Inflammatory macrophage treated with lipopolysaccharide for 4 hours (primary cell): ENCODE measurements around the gene AHCYL2.
"Not testable (repeated sequence)": the region's sequence is repeated elsewhere in the genome, so short reads cannot be mapped to it uniquely, and the experiment has no call there.

Experiments used
- DNase-seq: peaks from one replicate; pipeline ENCODE4 v3.0.0-alpha.2; 2020

The AHCYL2 gene

DNA sequence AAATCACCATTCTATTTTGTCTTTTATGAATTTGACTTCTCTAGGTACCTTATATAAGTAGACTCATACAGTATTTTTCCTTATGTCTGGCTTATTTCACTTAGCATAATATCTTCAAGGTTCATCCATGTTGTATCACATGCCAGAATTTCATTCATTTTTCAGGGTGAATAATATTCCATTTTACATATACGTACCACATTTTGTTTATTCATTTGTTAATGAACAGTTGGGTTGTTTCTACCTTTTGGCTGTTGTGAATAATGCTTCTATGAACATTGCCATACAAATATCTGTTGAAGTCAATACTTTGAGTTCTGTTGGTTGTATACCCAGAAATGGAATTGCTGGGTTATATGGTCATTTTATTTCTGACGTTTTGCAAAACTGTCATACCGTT, 20.7 kb downstream of the AHCYL2 start:
- DNase-seq: no peak

DNA sequence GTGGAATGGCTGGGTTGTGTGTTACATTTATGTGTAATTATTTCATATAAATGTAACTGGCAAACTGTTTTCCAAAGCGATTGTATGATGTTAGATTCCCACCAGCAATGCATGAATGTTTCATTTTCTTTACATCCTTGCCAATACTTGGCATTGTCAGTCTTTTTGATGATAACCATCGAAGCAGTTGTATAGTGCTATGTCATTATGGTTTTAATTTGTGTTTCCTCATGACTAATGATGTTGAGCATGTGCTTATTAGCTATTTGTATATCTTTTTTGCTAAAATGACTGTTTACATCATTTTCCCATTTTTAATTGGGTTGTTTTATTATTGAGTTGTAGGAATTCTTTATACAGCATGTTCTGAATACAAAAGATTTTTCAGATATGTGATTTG, 22.3 kb downstream of the AHCYL2 start:
- no peak for DNase-seq

DNA sequence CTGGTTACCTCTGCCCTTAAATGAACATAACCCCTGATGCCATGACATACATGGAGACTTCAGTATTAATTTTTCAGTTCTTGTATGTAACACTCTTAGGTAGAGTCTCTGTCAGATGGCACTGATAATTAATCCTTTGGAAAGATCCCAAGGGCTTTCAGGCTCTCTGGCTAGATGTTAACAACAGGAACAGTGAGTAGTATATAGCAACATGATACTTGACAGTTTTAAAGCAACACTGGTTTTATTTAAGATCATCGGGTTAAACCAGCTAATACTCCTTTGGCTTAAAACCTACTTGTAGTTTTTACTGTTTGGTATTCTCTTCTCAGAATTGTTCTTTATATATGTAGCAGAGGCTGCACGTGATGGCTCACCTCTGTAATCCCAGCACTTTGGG, 27.3 kb downstream of the AHCYL2 start:
- DNase-seq: no peak

DNA sequence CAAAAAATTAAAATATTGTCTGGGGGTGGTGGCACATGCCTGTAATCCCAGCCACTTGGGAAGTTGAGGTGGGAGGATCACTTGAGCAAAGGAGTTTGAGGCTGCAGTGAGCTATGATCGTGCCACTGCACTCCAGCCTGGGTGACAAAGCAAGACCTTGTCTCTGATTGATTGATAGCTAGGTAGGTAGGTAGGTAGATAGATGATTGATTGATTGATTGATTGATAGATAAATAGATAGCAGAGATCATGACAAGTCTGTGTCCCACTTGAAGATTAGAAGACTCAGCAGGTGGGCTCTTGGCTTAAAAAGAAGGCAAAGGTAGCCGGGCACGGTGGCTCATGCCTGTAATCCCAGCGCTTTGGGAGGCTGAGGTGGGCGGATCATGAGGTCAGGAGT, 27.8 kb downstream of the AHCYL2 start:
- DNase-seq: not testable (repeated sequence)

DNA sequence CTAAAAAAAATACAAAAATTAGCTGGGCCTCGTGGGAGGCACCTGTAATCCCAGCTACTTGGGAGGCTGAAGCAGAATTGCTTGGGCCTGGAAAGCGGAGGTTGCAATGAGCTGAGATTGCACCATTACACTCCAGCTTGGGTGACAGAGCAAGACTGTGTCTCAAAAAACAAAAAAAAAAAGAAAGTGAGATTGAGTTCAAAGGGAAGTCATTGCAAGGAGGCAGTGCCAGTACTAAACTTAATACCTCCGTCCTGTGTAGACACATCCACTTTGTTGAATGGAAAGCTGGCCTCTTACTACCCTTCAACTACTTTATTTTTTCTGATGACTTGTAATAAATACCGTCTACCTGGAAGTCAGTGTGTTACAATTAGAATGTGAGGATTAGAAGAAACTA, 31.0 kb downstream of the AHCYL2 start:
- DNase-seq: peak; percentile 11

DNA sequence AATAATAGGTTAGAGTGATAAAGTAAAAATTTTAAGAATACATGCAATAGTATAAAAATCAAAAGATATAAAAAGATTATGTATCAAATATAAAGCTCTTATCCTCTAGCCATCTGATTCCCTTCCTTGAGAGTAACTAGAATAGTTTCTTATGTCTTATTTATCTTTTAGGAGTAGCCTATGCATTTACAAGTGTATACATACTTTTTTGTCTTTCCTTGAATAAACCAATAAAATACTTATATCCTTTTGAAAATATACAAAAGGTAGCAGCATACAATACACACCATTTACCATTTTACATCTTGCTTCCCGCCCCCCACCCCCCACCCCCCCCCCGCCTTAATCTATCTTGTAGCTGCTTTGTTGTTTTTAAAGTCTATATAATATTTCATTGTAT, 31.4 kb downstream of the AHCYL2 start:
- no peak for DNase-seq

DNA sequence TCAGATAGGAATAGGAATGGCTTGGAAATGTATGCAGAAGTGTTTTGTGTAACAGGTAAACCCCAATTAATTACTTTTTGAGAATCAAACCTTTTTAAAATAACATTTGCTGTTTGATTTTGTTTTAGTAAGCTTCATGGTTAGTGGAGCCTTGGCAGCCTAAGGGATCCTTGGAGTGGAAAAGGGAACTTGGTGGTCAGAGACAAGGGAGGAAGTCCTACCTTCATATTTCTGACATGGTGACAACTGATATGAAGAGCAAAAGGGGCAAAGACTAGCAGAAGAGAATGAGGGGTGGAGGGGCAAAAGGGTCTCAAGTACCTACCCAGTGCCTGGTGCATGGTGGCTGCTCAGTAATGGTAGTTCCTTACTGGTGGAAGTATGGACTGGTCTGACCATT, 32.3 kb downstream of the AHCYL2 start:
- DNase-seq: peak; percentile 18

DNA sequence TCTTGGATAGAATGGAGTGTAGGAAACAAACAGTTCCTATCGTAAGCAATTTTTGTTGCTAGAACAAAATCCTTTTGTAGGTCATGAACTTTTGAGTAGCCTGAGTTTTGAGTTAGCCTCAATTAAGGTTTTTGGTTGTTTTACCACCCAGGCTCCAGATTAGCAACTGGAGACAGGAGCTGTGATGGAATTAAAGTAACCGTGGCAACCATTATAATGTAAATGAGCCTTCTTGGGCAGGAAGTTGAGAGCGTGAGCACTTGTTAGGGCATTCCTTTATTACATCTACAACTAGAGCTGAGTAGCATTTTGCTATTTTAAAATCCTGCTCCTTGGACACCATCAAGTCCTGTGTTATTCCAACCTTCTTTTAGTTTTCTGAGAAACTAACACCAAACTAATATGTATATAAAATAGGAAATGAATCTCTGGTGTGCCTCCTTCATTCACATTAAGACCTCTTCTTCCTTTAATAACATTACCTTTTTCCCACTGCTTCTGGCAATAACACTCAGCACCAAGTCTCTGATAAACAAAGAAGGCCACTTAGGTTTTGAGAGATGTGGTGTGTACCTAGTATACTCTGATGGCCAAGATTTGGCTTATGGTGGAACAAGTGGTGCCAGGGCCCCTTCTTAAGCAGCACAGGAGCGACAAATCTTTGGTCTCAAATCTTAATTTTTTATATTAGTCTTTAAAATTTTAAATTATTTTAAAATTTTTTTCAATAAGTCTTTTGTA, 34.0 kb downstream of the AHCYL2 start:
- peak; percentile 6 for DNase-seq

DNA sequence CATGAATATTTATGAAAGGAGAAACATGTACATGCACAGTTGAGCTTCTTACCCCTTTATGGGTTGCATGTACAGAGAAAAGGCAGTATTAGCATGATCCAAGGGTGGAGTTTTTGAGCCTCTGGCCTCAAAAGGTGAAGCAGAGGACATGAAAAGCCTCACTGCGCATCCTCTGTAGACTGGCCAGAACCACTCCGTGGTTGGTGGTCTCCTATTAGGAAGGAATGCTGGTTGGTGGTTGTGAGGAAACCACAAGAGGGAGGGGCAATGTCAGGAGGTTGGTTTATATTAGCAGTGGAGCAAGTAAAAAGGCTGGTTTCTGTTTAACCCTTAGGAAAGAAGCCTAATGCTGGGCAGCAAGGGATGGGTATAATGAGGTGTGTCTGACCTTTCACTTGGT, 37.5 kb downstream of the AHCYL2 start:
- no peak for DNase-seq

DNA sequence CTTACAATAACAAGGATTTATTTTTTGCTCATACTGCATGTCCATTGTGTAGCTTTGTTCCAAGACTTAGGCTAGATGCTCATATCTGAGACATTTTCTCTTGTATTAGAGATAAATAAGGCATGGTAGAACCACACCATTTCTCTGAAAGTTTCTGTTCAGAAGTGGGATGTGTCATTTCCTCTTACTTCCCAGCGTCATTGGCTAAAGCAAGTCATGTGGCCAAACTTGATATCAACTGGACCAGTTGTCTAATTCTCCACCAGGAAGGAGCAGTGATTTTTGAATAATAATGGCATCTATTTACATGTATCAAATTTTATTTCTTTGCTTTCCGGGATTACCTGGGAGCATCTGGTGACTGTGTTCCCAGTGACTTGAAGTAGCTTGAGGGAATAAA, 38.3 kb downstream of the AHCYL2 start:
- DNase-seq: peak; percentile 6

DNA sequence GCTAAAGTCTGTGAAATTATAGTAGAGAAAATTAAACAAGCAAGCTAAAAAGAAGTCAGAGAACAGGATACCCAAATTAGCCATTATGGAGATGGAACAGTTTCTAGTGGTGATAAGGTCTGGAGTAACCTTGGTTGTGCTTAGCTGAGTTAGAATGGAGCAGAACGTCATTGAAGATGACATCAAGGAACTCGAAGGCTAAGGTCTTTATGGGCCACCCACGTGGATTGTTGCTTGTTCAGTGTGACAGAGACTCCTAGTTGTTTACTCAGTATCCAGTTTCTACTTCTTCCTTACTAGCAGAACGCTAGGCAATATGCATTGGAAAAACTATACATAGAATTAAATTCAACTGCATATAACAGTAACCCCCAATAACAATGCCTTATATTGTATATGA, 39.7 kb downstream of the AHCYL2 start:
- DNase-seq: no peak

DNA sequence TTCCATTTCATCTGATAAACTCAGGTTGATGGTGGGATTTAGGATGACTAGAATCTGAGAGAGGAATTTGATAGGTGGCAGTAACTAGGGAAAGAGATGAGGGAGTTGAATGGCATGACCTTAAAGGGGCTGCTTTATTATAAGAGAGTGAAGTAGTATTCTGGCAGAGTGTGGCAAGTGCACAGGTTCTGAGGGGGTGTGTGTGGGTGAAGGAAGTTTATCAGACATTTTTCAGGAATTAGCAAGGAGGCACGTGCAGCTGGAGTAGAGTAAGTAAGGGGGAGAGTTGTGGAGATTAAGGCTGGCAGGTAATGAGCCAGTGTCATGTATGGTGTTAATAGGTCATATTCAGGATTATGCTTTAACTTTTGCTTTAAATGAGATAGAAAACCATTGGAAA, 40.5 kb downstream of the AHCYL2 start:
- no peak for DNase-seq

DNA sequence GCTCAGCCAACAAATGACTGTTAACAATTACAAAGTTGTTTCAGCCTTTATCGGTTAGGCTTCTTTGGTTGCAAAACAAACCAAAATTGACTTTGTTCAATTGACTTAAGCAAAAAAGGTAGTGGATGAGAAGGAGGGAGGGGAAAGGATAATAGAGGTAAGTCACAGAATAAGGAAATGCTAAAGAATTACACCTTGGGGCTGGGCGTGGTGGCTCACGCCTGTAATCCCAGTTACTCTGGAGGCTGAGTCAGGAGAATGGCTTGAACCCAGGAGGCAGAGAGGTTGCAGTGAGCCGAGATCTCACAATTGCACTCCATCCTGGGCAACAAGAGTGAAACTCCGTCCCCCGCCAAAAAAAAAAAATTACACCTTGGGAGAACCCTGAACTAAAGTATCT, 41.4 kb downstream of the AHCYL2 start:
- DNase-seq: no peak

DNA sequence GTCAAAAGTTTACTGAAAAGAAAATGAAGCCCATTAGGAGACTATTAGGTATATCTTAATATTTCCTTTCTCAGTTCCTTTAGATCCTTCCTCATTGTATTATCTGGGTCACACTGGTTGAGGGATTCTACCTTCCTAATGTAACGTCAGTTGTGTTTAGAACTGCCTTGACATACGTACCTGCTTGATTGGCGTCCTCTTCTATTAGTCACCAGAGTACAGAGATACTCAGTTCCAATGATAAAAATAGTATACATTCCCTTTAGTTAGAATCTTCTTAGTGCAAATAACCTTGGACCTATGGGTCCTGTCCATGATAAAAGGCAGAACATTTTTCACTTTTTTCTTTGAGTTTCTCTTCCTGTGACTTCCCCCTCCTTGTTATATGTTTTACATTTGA, 45.2 kb downstream of the AHCYL2 start:
- DNase-seq: no peak

DNA sequence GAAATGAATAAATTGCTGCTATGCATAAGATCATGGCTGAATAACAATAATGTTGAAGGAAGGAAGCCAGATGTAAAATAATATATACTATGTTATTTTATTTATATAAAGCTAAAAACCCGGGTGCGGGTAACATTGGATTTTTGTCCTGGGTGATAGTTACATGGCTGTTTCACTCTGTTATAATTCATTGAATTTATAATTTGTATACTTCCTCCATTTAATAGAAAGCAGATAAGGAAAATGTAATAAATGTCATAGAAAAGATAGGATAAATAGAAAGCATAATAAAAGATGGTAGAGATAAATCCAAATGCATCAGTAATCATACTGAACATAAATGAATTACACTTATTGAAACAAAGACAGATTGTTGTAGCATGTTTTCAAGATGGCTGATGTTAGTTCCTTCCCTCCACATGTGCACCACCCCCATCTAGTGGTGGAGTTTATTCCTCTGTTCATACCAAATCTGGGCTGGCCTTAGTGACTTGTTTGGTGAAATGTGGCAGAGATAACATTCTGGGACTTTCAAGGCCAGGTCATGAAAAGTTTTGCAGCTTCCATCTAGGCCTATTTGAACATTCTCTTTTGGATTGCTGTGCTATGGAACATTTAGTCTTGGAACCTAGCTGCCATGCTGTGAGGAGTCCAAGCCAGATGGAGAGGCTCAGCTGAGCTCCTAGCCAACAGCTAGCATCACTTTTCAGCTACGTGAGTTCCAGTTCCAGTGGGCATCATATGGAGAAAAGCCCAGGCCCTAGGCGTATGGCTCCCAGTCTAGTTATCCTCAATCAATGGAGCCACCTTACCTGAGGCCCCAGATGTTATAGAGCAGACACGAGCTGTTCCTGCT, 46.9 kb downstream of the AHCYL2 start:
- DNase-seq: peak; percentile 77

DNA sequence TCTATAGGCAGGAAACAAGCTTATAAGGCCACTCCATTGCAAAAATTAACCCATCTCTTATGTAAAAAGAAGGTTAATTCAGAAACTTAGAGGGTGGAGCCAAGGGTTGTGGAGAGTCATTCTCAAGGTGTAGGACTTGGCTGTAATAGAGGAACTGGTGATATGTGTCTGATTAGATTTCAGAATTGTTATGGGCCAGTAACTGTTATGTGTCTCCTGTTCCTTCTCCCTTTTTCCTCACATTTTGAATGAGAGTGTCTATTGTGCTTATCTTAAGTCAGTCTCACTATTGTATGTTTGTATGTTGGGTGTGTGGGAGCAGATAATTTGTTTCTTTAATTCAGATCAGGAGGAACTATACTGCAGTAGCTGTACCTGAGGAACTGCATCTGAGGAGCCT, 49.1 kb downstream of the AHCYL2 start:
- peak; percentile 18 for DNase-seq

DNA sequence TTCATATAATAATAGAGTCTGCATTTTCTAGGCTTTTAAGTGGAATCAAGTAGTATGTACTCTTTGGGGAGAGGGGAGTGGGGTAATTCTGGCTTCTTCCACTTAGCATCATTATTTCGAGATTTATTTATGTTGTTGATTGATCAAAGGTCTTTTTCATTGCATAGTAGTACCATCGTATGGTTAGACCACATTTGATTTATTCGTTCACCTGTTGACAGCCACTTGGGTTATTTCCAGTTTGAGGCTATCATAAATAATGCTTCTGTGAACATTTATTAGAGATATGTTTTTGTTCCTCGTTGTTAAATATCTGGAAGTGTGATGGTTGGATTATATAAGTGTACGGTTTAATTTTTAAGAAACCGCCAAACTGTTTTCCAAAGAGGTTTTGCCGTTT, 52.8 kb downstream of the AHCYL2 start:
- no peak for DNase-seq

DNA sequence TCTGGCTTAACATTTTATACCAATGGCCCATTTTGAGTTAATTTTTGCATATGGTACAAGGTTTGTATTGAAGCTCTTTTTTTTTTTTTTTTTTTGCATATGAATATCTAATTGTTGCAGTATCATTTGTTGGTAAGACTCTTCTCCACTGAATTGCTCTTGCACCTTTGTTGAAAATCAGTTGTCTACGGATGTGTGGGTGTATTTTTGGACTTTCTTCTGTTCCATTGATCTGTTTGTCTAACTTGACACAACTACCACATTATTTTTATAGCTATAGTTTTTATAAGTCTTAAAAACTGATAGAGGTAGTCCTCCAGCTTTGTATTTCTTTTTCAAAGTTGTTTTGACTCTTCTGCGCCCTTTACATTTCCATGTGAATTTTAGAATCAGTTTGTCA, 53.9 kb downstream of the AHCYL2 start:
- DNase-seq: no peak

DNA sequence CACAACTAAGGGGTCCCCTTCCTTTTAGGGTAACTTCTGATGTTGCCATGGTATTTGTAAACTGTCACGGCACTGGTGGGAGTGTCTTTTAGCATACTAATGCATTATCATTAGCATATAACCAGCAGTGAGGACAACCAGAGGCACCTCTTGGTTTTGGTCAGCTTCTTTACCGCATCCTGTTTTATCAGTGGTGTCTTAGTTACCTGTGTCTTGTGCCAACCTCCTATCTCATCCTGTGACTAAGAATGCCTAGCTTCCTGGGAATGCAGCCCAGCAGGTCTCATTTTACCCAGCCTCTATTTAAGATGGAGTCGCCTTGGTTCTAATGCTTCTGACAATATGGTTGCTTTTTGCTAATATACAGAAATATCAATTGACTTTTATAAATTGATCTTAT, 54.9 kb downstream of the AHCYL2 start:
- no peak for DNase-seq

DNA sequence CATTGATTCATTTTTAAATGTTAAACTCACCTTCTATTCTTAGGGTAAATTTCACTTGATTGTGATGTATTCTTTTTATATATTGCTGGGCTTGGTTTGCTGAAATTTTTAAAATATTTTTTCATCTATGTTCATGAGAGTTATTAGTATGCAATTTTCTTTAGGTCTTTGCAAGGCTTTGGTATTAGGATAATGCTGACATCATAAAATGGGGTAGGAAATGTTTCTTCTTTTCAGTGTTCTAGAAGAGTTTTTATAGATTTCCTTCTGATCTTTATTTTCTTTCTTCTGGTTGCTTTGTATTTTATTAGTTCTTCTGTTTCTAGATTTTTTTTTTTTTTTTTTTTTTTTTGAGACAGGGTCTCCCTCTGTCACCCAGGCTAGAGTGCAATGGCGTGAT, 56.3 kb downstream of the AHCYL2 start:
- DNase-seq: no peak

DNA sequence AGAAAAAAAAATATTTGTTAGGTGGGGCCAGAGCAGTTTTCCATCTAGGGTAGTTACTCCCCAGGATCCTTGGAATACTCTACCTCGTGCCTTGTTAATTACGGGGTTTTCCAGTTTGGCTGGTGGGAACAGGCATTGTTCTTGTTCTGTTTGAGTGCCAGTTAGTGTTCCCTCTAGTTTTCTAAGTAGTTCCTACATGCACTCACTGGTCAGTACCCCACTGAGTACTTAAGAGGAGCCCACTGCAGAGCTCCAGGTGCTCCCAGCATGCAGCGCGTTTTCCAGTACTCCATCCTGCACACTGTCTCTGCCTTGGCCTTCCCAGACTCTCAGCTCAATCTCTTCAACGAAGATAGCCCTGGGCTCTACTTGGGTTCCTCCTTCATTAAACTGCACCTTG, 58.0 kb downstream of the AHCYL2 start:
- no peak for DNase-seq

DNA sequence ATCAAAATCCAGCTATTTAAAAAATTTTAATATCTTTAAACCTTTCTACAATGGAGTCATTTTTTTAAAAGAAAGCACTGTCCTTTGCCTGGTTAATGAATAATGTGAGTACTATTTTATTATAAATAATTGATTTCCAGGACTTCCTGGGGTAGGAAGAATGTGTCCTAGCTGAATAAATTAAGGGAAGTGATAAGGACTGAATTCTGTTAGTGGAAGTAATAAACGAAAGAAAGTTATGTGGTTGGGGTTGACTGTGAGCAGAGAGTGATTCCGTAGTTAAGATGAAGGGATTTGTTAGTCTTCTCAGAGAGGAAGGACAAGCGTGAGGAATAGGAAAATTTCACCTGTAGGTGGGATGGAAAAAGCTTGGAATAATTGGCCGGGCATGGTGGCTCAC, 59.1 kb downstream of the AHCYL2 start:
- DNase-seq: no peak

DNA sequence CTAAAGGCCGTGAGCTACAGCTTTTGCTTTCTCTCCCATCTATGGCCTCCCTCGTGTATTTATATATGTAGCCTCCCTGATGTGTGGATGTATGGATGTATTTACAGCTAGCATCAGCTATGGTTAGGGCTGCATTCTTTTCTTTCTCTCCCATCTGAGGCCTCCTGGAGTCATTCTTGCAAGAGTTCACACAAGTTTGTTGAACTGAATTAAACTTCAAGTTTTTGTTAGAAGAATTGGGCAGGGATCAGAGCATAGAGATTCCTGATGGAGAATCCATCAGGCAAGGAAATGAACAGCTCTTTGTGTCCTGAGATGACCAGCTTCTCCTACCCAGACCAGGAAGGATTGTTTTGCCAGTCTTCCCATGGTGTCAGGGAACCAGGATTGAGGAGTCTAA, 60.3 kb downstream of the AHCYL2 start:
- no peak for DNase-seq

DNA sequence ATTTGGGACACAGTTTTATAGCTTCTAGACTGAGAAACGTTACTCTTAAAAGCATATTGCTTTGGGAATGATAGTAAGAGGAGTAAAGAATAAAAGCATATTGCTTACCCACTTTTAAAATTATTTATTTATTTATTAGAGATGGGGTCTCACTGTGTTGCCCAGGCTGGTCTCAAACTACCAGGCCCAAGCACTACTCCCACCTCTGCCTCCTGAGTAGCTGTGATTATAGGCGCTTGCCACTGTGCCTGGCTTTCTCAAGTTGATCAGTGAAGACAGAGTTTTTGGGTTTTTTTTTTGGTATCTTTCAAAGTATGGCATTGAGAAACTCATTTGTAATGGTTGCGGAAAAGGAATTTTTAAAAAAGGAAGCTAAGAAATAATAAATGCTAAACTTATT, 68.0 kb downstream of the AHCYL2 start:
- no peak for DNase-seq

DNA sequence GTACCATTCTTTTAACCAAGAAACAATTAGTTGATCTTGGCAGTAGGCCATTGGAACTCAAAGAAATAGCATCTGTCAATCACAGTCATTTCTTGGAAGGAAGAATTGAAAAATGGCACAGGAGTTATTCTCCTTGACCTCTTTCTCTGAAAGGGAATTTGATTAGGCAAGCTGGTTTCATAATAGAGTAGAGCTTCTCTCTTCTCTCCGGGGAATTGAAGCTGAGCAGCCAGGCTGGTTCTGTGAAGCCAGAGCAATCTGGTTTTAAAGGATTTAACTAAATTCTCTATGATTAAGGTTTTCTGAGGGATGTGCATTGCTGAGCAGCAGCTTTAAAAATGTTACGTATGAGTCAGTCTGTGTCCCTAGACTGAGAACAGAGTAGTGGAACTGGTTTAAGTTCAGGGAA, 70.2 kb downstream of the AHCYL2 start:
- peak; percentile 37 for DNase-seq
